NCI-H1930 (cell line): ENCODE data around the gene LZTFL1.

Experiments used
- DNase-seq, 2 experiments: peaks; one replicate each; lab custom pipeline; 2025; lab: John Stamatoyannopoulos, UW

LZTFL1 gene

GRCh38 chr3:45785605-45786150 lies 56.2 kb downstream of the LZTFL1 start:
- DNase-seq, result no peak

- DNase-seq, result no peak
These were observed 58.3 kb downstream of the LZTFL1 start for GRCh38 chr3:45783667-45784066.

- DNase-seq, result no peak
These were observed 59.5 kb downstream of the LZTFL1 start for GRCh38 chr3:45782381-45782780.

- no peak for DNase-seq
These were observed 60.1 kb downstream of the LZTFL1 start for GRCh38 chr3:45781841-45782240.

- DNase-seq, result no peak
These were observed 60.6 kb downstream of the LZTFL1 start for GRCh38 chr3:45781271-45781670.

GRCh38 chr3:45779746-45780735 lies 61.9 kb downstream of the LZTFL1 start:
- no peak for DNase-seq

- DNase-seq, result no peak
These were observed 63.1 kb downstream of the LZTFL1 start for GRCh38 chr3:45778761-45779201.

GRCh38 chr3:45777746-45778386 lies 64.1 kb downstream of the LZTFL1 start:
- no peak for DNase-seq

GRCh38 chr3:45777111-45777745 lies 64.7 kb downstream of the LZTFL1 start:
- DNase-seq, result no peak

- no peak for DNase-seq
These were observed 65.3 kb downstream of the LZTFL1 start for GRCh38 chr3:45776611-45777010.

GRCh38 chr3:45776301-45776595 lies 65.7 kb downstream of the LZTFL1 start:
- DNase-seq, result no peak

GRCh38 chr3:45775571-45776300 lies 66.2 kb downstream of the LZTFL1 start:
- no peak for DNase-seq

GRCh38 chr3:45774581-45775521 lies 67.1 kb downstream of the LZTFL1 start:
- DNase-seq, result no peak

- no peak for DNase-seq
These were observed 68.0 kb downstream of the LZTFL1 start for GRCh38 chr3:45773714-45774449.
